DMS153 (cell line): ENCODE results near the gene CREG2.
"Not testable (repeated sequence)": the region's sequence is repeated elsewhere in the genome, so short reads cannot be mapped to it uniquely, and the experiment has no call there.

ENCODE experiments used
- DNase-seq: peaks from one replicate; lab custom pipeline; 2025; lab: John Stamatoyannopoulos, UW

Gene CREG2

DNA sequence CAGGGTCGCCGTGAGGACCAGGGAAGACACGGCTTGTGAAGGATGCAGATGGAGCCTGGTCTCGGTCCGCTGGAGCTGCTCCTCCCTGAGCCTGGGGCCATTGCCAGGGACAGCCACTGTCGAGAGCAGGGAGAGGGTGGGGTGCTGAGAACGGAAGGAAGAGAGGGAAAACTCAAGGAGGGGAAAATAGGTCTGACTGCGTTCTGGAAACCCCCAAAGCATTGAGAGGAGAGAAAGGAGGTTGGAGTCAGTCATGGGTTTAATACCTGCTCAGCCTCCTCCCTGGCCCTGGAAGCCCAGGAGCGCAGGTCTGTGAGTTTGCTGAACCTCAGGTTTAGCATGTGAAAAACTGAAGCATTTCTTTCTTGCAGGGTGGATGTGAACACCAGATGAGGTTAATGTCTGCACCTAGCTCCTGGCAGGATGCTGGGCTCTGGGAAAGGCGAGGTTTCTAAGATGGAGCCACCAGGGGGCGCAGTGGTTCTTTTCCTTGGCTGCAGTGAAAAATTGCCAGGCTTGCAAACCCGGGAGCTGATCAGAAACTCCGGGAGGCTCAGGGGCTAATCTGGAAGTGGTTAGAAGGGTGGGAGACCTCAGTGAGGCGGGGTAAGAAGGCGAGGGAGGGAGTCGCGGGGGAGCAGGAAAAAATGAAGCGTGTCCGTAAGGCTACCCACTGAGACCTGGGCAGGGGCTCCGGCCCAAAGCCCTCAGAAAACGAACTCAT is 45.2 kb downstream of the CREG2 start:
- DNase-seq, result peak; percentile 48

- peak; percentile 30 for DNase-seq
Measured at GRCh38 chr2:101341421-101341820, 45.9 kb downstream of the CREG2 start.

GRCh38 chr2:101340141-101340551 is 47.2 kb downstream of the CREG2 start:
- no peak for DNase-seq

DNA sequence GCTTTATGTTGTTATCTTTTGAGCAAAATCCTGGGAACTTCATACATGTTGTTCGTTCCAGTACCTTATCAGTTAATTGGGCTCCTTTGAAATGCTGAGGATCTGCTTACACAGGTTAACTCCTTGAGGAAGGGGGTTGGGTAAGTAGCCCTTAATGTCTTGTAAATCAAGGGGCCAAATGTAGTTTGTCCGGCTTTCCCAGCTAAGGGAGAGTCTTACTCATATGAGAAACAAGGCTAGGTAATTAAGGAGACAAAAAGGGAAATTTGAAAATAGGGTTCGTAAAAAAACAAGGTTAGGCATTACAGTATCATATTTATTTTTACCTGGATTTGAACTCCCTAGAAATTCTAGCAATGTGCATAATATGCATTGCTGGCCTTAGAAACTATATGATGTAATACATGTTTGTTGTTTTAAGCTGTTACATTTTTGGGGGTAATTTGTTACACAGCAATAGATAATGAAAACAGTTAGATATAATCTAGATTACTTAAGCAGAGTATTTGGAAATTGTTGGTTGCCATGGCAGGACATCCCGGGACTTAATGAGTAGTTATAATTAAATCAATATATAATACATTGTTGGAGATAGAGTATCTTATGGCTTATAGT is 47.9 kb downstream of the CREG2 start:
- no peak for DNase-seq

DNA sequence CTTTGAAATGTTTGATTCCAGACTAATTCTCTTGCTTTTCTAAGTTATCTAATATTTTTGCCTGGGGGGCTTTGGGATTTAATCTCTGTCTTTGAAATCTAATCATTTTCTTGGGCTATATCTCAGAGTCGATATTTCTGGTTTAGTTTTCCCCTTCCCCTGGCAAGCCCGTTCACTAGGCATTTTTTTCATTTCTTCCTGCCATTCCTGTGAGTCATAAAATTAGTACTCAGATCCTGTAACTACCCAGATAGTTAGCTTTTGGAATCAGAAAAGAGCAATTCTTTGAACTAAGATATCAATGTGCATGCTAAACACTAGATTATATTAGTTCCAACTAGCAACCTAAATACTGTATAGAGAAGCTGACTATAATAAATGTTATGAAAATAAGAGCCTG is 49.4 kb downstream of the CREG2 start:
- DNase-seq, result no peak

DNA sequence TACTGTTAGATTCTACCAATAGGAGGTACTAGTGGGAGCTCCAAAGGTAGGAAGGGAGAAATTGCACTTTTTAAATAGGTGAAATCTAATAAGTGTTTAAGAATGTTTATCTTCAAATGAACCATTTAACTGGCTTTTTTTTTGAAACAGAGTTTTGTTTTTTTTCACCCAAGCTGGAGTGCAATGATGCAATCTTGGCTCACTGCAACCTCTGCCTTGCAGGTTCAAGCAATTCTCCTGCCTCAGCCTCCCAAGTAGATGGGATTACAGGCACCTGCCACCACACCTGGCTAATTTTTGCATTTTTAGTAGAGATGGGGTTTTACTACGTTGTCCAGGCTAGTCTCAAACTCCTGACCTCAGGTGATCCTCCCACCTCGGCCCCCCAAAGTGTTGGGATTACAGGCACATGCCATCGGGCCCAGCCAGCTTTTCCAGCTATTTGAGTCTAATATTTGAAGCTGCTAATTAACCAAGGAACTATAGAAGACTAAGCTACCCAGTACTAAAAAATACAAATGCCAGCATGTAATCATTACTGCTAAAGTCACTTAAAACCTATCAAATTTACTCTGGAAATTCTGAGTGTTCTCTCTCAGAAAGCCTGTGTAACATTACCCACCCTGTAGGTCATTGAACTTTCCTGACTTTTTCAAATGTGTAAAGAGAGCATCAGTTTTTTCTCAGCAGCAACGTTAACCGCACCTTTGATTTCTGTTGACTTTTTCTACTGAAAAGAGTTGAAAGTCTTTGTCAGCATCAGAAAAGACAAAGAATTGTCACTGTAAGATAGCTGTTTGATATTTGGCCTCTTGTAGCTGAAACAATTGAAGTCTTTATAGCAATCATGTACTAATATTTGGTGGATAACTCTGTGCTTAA is 54.2 kb downstream of the CREG2 start:
- DNase-seq, result no peak

DNA sequence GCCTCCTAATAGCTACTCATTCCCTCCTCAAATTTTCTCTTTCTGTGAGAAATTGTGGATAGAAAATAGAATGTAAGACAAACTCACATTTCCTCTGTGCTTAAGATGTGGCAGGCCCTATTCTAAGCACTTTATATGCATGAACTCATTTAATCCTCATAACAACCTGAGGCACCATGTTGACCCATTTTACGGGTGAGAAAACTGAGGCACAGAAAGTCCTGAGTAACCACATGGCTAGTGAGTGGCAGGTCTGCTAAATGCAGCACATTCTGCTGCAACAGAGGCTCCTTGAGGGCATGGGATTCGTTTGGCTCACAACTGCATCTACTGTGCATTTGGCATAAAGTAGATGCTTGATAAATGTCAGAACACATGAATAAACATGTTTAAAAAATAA is 56.1 kb downstream of the CREG2 start:
- DNase-seq, result no peak

DNA sequence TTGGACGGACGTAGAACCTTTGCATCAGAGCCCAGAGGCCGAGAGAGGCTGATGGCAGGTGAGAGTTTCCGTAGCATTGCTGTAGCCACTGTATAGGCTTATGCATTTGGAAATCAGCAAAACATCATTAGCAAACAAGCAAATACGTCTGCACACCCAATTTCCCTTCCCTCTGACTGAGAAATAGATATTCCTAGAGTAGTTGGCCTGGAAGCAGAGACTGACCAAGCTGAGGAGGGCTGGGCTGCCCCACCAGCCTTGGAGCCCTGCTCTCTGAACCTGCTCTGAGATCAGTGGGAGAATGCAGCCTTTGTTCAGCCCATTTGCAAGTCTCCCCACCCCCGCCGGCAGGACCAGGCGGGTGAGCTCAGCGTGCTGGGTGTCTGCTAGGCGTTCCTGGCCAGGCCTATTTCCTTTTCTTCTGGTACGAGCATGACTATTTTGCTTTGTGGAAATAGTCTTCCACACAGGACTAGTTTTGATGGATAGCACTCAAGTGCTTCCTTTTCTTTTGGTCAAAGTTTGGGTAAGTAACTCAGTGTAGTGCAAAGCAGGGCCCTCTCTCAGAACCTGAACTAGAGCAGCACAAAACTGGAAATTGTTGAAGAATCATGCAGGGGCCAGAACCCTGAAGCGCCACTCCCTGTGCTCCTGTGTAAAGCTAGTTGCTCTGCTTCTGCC is 56.9 kb downstream of the CREG2 start:
- no peak for DNase-seq

- DNase-seq, result no peak
Measured at GRCh38 chr2:101329026-101329425, 58.3 kb downstream of the CREG2 start.

- DNase-seq, result no peak
Measured at GRCh38 chr2:101328474-101329007, 58.8 kb downstream of the CREG2 start.

DNA sequence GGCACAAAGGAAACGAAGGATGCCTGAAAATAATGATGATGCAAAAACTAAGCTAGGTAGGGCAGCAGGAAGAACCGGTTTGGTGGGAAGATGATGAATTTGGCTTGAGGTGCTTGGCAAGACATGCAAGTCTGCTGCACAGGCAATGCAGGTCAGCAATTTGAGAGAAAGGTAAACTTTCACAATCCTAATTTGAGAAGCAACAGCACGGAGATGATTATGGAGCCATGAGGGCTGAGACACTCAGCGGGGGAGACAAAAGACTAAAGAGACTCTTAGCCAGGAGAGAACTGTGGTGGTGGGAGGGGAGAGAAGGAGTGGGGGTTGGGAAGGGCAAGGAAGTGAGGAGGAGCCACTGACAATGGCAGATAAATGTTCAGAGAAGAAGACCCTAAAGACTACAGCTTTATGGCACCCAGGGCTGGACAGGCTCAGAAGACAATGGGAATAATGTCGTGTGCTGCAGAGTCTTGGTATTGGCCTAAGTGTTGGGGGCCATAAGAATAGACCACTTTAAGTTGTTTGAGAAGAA is 59.4 kb downstream of the CREG2 start:
- DNase-seq, result peak; percentile 56

GRCh38 chr2:101325425-101325824 is 61.9 kb downstream of the CREG2 start:
- DNase-seq, result no peak

DNA sequence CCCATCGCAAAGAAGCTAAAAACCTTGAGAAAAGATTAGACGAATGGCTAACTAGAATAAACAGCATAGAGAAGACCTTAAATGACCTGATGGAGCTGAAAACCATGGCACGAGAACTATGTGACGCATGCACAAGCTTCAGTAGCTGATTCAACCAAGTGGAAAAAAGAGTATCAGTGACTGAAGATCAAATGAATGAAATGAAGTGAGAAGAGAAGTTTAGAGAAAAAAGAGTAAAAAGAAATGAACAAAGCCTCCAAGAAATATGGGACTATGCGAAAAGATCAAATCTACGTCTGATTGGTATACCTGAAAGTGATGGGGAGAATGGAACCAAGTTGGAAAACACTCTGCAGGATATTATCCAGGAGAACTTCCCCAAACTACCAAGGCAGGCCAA is 70.7 kb downstream of the CREG2 start:
- DNase-seq, result not testable (repeated sequence)

- DNase-seq, result no peak
Measured at GRCh38 chr2:101311696-101312017, 75.6 kb downstream of the CREG2 start.

GRCh38 chr2:101310834-101311695 is 76.2 kb downstream of the CREG2 start:
- DNase-seq, result no peak

GRCh38 chr2:101310090-101310833 is 77.0 kb downstream of the CREG2 start:
- no peak for DNase-seq

- DNase-seq, result peak; percentile 61
Measured at GRCh38 chr2:101308432-101309210, 78.7 kb downstream of the CREG2 start, which contains the start of gene RNF149. RNF149 (minus strand) TSS chr2:101308701; CDS start chr2:101308588, 113 bp downstream.

DNA sequence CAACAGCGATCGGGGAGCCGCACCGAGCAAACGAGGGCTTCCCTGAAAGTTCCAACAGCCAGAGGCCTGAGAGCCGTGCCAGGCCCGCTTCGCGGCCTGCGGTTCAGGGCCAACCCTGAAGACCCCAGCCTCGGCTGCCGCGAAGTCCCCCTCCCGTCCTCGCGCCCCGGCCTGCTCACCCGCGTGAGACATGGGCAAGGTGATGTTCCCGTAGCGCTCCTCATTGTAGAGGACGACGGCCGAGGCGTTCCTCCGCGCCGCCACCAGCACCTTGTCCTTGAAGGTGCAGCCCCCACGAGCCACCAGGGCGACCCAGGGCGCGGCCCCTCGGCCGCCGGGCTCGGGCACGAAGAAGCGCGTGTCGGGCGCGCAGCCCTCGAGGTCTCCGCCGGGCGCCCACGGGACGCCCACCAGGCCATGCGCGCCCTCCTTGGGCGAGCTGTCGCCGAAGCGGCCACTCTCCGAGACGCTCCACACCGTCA is 79.3 kb downstream of the CREG2 start:
- no peak for DNase-seq

GRCh38 chr2:101307503-101307902 is 79.8 kb downstream of the CREG2 start:
- no peak for DNase-seq
